Smooth muscle cell (in vitro differentiated cells): Measurements from ENCODE around the gene RIC8A. TPM values are rescaled to one million over a fixed set of nuclear protein-coding genes. Genes with fewer than 3 reads are reported as not detected.

Source experiments
- DNase-seq: peaks from one replicate; lab custom pipeline; 2025; ENCODE audit not compliant: unreplicated experiment; lab: John Stamatoyannopoulos, UW
- H2AFZ ChIP-seq: fragments of 200-600 bp; sonication (generic); 2 replicates; pipeline ENCODE4 v1.6.0; 2016; ENCODE audit warnings: antibody characterized with exemption, low read depth, mild to moderate bottlenecking
- H3F3A ChIP-seq: fragments of 200-600 bp; sonication (generic); 2 replicates; pipeline ENCODE4 v1.6.0; 2017; ENCODE audit warnings: antibody characterized with exemption, low read depth
- H3K27ac ChIP-seq: fragments of 200-600 bp; sonication (generic); 2 replicates; pipeline ENCODE4 v1.5.1; 2016; ENCODE audit warnings: low read depth, mild to moderate bottlenecking
- H3K27me3 ChIP-seq: fragments of 200-600 bp; sonication (generic); 2 replicates; pipeline ENCODE4 v1.6.1; 2016; ENCODE audit warnings: low read depth, mild to moderate bottlenecking
- H3K36me3 ChIP-seq: fragments of 200-600 bp; sonication (generic); 2 replicates; pipeline ENCODE4 v1.5.1; 2016; ENCODE audit warnings: low read depth
- H3K4me1 ChIP-seq: fragments of 200-600 bp; sonication (generic); 2 replicates; pipeline ENCODE4 v1.5.1; 2016; ENCODE audit warnings: low read depth
- H3K4me2 ChIP-seq: fragments of 200-600 bp; sonication (generic); 2 replicates; pipeline ENCODE4 v1.6.0; 2016; ENCODE audit warnings: mild to moderate bottlenecking
- H3K4me3 ChIP-seq: fragments of 200-600 bp; sonication (generic); 2 replicates; pipeline ENCODE4 v1.5.1; 2016; ENCODE audit warnings: mild to moderate bottlenecking
- H3K79me2 ChIP-seq: fragments of 200-600 bp; sonication (generic); 2 replicates; pipeline ENCODE4 v1.6.0; 2016; ENCODE audit warnings: low read depth, mild to moderate bottlenecking
- H3K9ac ChIP-seq: fragments of 200-600 bp; sonication (generic); 2 replicates; pipeline ENCODE4 v1.6.0; 2016; ENCODE audit warnings: low read depth
- H3K9me3 ChIP-seq: fragments of 200-600 bp; sonication (generic); replicated peaks from 2 replicates; pipeline ENCODE4 v1.5.1; 2016; ENCODE audit warnings: low read depth
- H4K20me1 ChIP-seq: fragments of 200-600 bp; sonication (generic); 2 replicates; pipeline ENCODE4 v1.6.0; 2016; ENCODE audit warnings: low read depth
- CTCF ChIP-seq: fragments of 200-600 bp; sonication (generic); IDR thresholded peaks from 2 replicates; pipeline ENCODE4 v1.5.1; 2017; ENCODE audit warnings: borderline replicate concordance, mild to moderate bottlenecking, antibody characterized with exemption; ENCODE audit not compliant: insufficient read depth, poor library complexity, severe bottlenecking
- WGBS: methylation state at CpG from one replicate; pipeline ENCODE4 v1.1.7; 2016; ENCODE audit warnings: low lambda C conversion rate; 5-methylcytosine and 5-hydroxymethylcytosine counted together
- polyA plus RNA-seq: library from polyadenylated mRNA; unstranded; fragments of >200 nt; fragmentation: Nextera tagmentation; extraction: Ambion mirVana; gene quantifications from 2 replicates; pipeline ENCODE4 v1.2.1, GENCODE V29; 2016
- total RNA-seq: library from RNA; depleted of rRNA; stranded (reverse); fragments of >200 nt; gene quantifications from 2 replicates; pipeline ENCODE4 v1.2.3, GENCODE V29; 2014

Gene RIC8A
- total and polyA plus RNA-seq, 2 experiments from 2014 or later: 71.2 to 120 TPM

- DNase-seq: no peak
- Histone ChIP-seq H2AFZ (no peak overlapping the region), H3K27ac (no peak overlapping the region), H3K79me2 (no peaks in the 10 kb centered on the region), H4K20me1 (peaks cover 4% of the 10 kb centered on the region), H3K27me3 (no peaks in the 10 kb centered on the region), H3K4me3 (no peak overlapping the region), H3F3A (peaks cover 4% of the 10 kb centered on the region), H3K4me2 (no peak overlapping the region), H3K4me1 (no peaks in the 10 kb centered on the region), H3K36me3 (no peaks in the 10 kb centered on the region), H3K9ac (no peak overlapping the region), H3K9me3 (no peaks in the 10 kb centered on the region)
- no peak for TF ChIP-seq CTCF
- WGBS: 83% methylated on average over 13 of the region's 13 CpGs
Measured at GRCh38 chr11:253160-253885, 45.8 kb downstream of the RIC8A start.

- no peaks in the 10 kb centered on the region for H3K27me3 ChIP-seq
- H3F3A ChIP-seq: peaks cover 4% of the 10 kb centered on the region
- H2AFZ ChIP-seq: no peak overlapping the region
- no peak overlapping the region for H3K9ac ChIP-seq
- H3K36me3 ChIP-seq: no peaks in the 10 kb centered on the region
- H3K79me2 ChIP-seq: no peaks in the 10 kb centered on the region
- DNase-seq: no peak
- 87% methylated on average over 4 of the region's 5 CpGs for WGBS
- peaks cover 4% of the 10 kb centered on the region for H4K20me1 ChIP-seq
- H3K4me1 ChIP-seq: no peaks in the 10 kb centered on the region
- TF ChIP-seq CTCF: no peak
- no peak overlapping the region for H3K4me3 ChIP-seq
- H3K4me2 ChIP-seq: no peak overlapping the region
- H3K27ac ChIP-seq: no peak overlapping the region
- no peaks in the 10 kb centered on the region for H3K9me3 ChIP-seq
Measured at GRCh38 chr11:253886-254270, 46.4 kb downstream of the RIC8A start.

- Histone ChIP-seq H4K20me1 (peaks cover 4% of the 10 kb centered on the region), H3K27ac (no peak overlapping the region), H3K9me3 (no peaks in the 10 kb centered on the region), H3K27me3 (no peaks in the 10 kb centered on the region), H3K4me2 (no peak overlapping the region), H3K4me1 (no peaks in the 10 kb centered on the region), H3K79me2 (no peaks in the 10 kb centered on the region), H3K4me3 (no peak overlapping the region), H3F3A (peaks cover 4% of the 10 kb centered on the region), H3K9ac (no peak overlapping the region), H3K36me3 (no peaks in the 10 kb centered on the region), H2AFZ (no peak overlapping the region)
- no peak for TF ChIP-seq CTCF
- no peak for DNase-seq
- 83% methylated on average over 3 of the region's 3 CpGs for WGBS
Measured at GRCh38 chr11:255176-255575, 47.7 kb downstream of the RIC8A start.

- no peaks in the 10 kb centered on the region for H3K79me2 ChIP-seq
- no peaks in the 10 kb centered on the region for H3K27me3 ChIP-seq
- no peaks in the 10 kb centered on the region for H3K9me3 ChIP-seq
- no peak overlapping the region for H3K4me3 ChIP-seq
- no peaks in the 10 kb centered on the region for H3K36me3 ChIP-seq
- H3K4me1 ChIP-seq: no peaks in the 10 kb centered on the region
- DNase-seq: no peak
- WGBS: 92% methylated on average over 2 of the region's 2 CpGs
- H3K4me2 ChIP-seq: no peak overlapping the region
- no peak overlapping the region for H2AFZ ChIP-seq
- H3K9ac ChIP-seq: no peak overlapping the region
- no peak for TF ChIP-seq CTCF
- H3K27ac ChIP-seq: no peak overlapping the region
- H3F3A ChIP-seq: peaks cover 4% of the 10 kb centered on the region
- peaks cover 4% of the 10 kb centered on the region for H4K20me1 ChIP-seq
Measured at GRCh38 chr11:255816-256215, 48.3 kb downstream of the RIC8A start.
